Left ventricle myocardium superior (tissue), 1 donor: Measurements from ENCODE around the gene HCN1. TPM values are rescaled to one million over a fixed set of nuclear protein-coding genes. Genes with fewer than 3 reads are reported as not detected.
"Not testable (repeated sequence)": the region's sequence is repeated elsewhere in the genome, so short reads cannot be mapped to it uniquely, and the experiment has no call there.

Experiments
- ATAC-seq: fragments of 200-7000 bp; cut with Tn5 transposase; one replicate; pipeline ENCODE4 v1.9.1; 2020; ENCODE audit warnings: mild to moderate bottlenecking, moderate library complexity
- DNase-seq: peaks from one replicate; pipeline ENCODE4 v3.0.0-alpha.2; 2020
- intact Hi-C: fragments of 100-400 bp; cut with micrococcal nuclease; formaldehyde crosslinking; loops from one replicate; pipeline ENCODE4 v1.11.0; 2022
- total RNA-seq: library from RNA; stranded (reverse); fragmentation: NEBNext Ultra II Directional; extraction: Animal tissue kit (Norgen Biotek cat#: 25700); gene quantifications from one replicate; pipeline ENCODE4 v1.2.1, GENCODE V29; 2021
- donor health status: DM: no; HTN: yes; CAD: no; lungs with severe emphysema.

Gene HCN1
- total RNA-seq, 1 donor from 2014 or later, result 0.17 TPM

DNA sequence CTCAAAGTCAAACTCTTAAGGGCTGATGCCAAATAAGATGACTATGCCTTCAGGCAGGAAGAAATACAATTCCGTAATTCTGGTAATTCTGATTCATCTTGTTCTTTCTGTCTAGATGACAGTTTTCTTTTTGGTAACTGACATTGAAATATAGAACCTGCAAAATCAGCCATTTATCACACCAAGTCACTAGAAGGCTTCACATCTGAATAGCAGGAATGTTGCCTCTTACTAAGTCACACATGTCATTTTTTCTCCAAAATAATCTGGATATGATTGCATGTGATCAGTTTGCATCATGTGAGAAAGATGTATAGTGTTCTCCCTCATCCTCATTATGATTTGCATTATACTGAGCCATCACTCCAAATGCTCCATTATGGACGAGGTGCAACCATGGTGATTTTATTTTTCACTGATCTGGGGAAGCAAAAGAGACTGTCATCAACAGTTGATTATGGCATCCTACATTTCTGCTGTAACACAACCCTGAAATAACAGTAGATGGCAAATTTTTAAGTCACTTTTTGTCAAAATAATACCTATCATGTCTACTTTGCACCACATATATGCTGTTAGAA, 69.0 kb downstream of the HCN1 start:
- ATAC-seq, result no peak
- DNase-seq, result no peak
- intact Hi-C loops, result no loop called here

- DNase-seq, result no peak
- peak; percentile 66 for ATAC-seq
- intact Hi-C loops, result no loop called here
These were observed 72.3 kb downstream of the HCN1 start for GRCh38 chr5:45623832-45624231.

- ATAC-seq, result no peak
- intact Hi-C loops, result no loop called here
These were observed 73.8 kb downstream of the HCN1 start for GRCh38 chr5:45622365-45622764.

DNA sequence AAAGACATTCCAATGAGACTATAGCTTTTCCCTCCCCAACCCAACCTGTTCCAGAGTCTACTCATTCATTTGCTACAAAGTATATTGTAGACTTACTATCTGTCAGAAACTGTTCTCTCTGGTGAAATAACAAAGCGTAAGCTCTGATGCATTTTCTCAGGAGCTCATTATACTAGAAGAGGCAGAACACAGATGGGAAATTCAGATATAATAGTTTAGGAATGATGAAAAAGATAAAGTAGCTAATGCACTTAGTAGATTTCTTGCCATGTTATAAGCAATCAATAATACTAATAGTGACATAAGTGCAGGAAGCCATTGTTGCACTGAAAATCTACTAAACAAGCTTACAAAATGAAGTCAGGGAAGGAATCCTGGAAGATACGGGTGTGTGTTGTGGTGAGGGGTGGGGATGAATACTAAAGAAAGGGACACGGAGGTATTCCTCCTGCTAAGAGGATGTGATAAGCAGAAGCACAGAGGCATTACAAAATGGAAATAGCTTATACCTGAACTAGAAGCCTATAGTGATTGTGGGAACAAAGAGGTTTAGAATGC, 78.2 kb downstream of the HCN1 start:
- intact Hi-C loops, result no loop called here

More at GRCh38 chr5:45622365-45622764, 73.8 kb downstream of the HCN1 start:
- no peak for DNase-seq

DNA sequence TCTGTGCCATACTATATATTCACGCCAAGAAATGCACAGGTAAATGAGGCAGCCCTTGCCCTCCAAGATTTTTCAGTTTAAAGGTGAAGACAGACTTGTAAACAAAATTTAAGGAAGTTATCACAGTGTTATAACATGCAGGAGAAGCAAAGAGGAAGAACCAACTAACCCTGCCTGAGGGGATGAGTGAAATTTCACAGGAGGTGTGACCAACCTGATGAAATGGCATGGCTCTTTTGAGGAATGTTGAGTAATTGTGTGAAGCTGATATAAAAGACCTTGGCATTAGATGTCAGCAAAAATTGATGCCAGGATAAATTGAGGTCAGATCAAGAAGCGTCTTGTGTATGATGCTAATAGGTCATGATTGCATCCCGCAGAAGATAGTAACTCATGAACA, 86.5 kb downstream of the HCN1 start:
- no peak for ATAC-seq
- intact Hi-C loops, result no loop called here
- DNase-seq, result no peak

More for the DNA sequence above, 78.2 kb downstream of the HCN1 start:
- ATAC-seq (no peak), DNase-seq (no peak)

- peak; percentile 20 for DNase-seq
- ATAC-seq, result peak; percentile 64
- intact Hi-C loops, result no loop called here
These were observed 92.1 kb downstream of the HCN1 start for GRCh38 chr5:45604092-45604491.

- DNase-seq, result no peak
- no peak for ATAC-seq
- intact Hi-C loops, result no loop called here
These were observed 94.8 kb downstream of the HCN1 start for GRCh38 chr5:45601424-45601823.

GRCh38 chr5:45596320-45596719, 99.9 kb downstream of the HCN1 start:
- intact Hi-C loops, result no loop called here
- DNase-seq, result no peak
- ATAC-seq, result no peak

- intact Hi-C loops, ATAC-seq, DNase-seq: not testable (repeated sequence)
These were observed 110.2 kb downstream of the HCN1 start for GRCh38 chr5:45586001-45586400.

DNA sequence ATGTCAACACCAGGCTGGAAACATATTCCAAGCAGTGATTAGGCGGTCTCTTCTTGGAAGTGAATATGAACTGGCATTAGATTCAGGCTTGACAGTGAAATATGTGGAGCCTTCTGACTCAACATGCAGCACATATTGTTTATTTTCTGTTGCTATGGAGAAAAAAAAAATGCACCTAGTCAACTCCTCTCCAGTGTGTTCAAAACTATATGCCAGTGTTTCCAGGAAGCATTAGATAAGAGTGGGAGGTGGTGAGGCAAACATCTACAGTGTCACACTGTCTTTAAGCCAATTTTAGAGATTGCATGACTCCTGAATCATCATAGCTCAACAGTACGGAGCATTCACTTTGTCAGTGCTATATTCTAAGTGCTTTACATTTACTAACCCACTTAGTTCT, 117.9 kb downstream of the HCN1 start:
- DNase-seq, result no peak
- peak; percentile 99 for ATAC-seq
- intact Hi-C loops, result no loop called here

DNA sequence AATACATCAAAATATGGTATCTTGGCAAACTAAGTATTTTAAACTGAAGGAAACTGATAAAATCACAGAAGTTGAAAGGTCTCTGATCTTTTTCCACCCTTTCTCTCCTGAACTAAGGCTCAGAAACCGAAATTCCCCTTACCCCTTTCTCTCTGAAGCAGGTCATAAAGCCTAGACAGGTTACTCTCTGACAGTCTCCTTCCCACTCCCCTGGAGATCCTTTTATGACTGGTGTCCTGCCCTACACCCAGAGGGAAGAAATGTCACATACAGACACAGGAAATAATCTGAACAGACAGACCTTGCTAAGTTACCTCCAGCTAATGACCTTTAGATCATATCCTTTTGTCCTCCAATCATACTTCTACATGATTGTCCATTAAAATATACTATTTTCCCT, 127.4 kb downstream of the HCN1 start:
- no peak for DNase-seq
- intact Hi-C loops, result no loop called here
- no peak for ATAC-seq

- no peak for DNase-seq
- intact Hi-C loops, result no loop called here
- ATAC-seq, result peak; percentile 99
These were observed 153.8 kb downstream of the HCN1 start for GRCh38 chr5:45542421-45542820.

DNA sequence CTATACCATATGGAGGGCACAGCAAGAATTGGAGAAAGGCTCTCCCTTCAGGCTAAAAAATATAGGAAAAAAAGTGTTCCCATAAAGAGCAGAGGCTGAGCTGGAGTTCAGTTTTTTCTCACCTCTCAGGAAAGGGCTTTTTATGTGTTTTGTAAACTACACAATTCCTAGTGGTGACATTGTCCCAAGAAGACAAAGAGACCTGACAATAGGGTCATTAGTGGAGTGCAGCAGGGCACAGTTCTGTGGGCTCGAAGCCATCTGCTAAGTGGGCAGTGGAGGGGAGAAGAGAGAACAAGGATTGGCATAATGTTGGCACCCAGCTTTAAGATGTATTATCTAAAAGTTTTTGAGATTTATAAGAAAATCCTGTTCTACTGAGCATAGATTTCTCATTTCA, 162.5 kb downstream of the HCN1 start:
- intact Hi-C loops, result no loop called here
- ATAC-seq (peak; percentile 75), DNase-seq (no peak)

- ATAC-seq (peak; percentile 95), DNase-seq (peak; percentile 27)
- intact Hi-C loops, result no loop called here
These were observed 163.2 kb downstream of the HCN1 start for GRCh38 chr5:45532826-45533624.

- ATAC-seq, result peak; percentile 53
- intact Hi-C loops, result loop anchor here (5.0 kb wide), 1 partner anchor 484 kb away; no protein-coding TSS in a partner anchor
- DNase-seq, result no peak
These were observed 175.1 kb downstream of the HCN1 start for GRCh38 chr5:45521067-45521466.

DNA sequence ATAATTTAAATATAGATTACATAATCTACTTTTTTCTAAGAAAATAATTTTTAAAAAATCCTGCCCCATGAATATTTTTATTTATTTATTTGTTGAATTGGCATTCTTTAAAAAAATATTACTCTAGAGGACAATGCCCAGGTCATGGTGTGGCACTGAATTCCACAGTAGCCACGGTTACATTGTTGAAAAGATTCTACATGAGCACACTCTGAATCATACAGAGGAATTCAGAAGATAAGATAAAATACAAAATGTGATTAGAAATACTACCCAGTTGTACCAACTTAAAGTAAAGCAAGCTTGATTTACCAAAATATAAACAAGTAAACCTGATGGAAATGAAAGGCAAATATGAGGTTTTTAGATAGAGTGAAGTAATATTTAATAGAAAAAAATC, 183.7 kb downstream of the HCN1 start:
- intact Hi-C loops, result no loop called here
- no peak for DNase-seq
- ATAC-seq, result no peak

DNA sequence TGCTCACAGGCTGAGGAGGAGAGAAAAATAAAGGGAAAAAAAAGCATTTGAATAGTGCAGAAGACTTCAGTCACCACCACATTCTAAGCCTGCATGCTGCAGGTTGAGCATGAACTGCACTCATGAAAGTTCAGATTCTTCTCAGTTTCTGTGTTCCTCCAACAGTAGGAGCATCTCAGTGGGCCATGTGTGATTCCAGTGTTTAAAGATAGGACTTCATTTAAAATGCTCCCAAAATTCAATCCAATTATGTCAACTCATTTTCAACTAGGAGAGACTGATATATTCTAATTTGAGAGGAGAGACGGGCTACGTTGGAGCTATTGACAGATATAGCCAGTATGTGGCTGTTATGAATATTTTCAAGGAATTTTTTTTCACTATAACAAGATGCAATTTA, 186.8 kb downstream of the HCN1 start:
- no peak for ATAC-seq
- intact Hi-C loops, result no loop called here
- DNase-seq, result no peak

DNA sequence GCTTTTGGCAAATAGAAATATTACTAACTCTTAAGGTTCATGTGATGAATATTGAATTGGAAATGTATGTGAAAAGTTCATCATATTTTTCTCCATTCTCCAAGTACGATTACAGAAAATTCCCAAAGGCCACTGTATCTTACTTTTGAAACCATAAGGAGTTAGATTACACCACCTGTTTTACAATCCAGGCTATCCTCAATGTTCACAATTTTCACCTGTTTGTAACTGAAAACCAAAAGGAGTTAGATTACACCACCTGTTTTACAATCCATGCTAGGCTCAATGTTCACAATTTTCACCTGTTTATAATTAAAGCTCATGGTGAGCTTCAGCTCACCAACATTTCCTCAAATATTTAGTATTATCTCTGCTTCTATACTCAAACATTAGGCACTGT, 188.0 kb downstream of the HCN1 start:
- no peak for DNase-seq
- no peak for ATAC-seq
- intact Hi-C loops, result no loop called here

DNA sequence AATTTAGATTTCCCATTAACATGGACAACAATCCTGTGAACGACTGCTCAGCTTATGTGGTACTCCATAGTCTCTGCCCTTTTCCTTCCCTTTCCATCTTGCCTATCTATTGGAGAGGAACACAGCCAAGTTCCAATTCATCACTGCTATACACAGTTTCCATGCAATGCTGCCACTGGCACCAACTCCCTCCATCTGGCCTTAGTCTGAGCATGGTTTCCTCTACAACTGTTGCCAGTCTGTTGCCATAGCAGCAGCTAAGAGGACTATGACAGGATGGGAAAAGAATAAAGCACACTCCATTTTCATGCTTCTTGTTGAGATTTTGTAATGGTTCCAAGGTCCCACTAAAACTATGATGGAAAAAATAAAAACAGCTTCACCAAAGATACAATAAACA, 189.0 kb downstream of the HCN1 start:
- intact Hi-C loops, result no loop called here
- DNase-seq, result no peak
- ATAC-seq, result peak; percentile 59

GRCh38 chr5:45499006-45499405, 197.2 kb downstream of the HCN1 start:
- ATAC-seq, intact Hi-C loops, DNase-seq: not testable (repeated sequence)

GRCh38 chr5:45491368-45491767, 204.8 kb downstream of the HCN1 start:
- ATAC-seq, result no peak
- no peak for DNase-seq
- intact Hi-C loops, result no loop called here
